HG03103 (cell line): ENCODE results near the gene NFIB.
A peak's percentile ranks its signal among the peaks of the same experiment; 100 is the strongest.

Experiments
- ATAC-seq: cut with Tn5 transposase; IDR thresholded peaks from one replicate; pipeline ENCODE4 v1.9.1; 2021; ENCODE audit warnings: low read depth; ENCODE audit not compliant: unreplicated experiment

Gene NFIB

GRCh38 chr9:14165376-14166035, 148.4 kb downstream of the NFIB start:
- ATAC-seq, result no peak

GRCh38 chr9:14164908-14165307, 149.0 kb downstream of the NFIB start:
- no peak for ATAC-seq

- no peak for ATAC-seq
Measured at GRCh38 chr9:14159440-14160216, 154.3 kb downstream of the NFIB start.

DNA sequence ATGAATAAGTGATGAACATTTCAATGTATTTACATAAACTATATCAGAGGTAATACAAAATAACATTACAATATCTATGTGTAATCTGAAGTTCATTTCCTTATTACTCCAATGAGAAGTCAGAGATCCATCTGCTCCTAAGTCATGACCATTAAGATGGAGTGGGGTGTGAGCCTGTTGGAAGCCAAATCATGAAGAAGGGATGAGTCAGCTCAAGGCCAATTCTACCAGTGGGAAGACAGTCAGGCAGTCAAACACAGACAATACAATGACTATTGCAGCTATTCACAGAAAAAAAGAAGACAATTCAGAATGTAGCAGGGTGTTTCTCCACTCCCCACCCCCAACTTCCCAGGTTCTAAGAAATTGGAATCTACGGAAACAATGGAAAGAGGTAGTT, 155.0 kb downstream of the NFIB start:
- no peak for ATAC-seq

GRCh38 chr9:14158136-14158813, 155.7 kb downstream of the NFIB start:
- ATAC-seq, result no peak

GRCh38 chr9:14157191-14157590, 156.8 kb downstream of the NFIB start:
- ATAC-seq, result no peak

DNA sequence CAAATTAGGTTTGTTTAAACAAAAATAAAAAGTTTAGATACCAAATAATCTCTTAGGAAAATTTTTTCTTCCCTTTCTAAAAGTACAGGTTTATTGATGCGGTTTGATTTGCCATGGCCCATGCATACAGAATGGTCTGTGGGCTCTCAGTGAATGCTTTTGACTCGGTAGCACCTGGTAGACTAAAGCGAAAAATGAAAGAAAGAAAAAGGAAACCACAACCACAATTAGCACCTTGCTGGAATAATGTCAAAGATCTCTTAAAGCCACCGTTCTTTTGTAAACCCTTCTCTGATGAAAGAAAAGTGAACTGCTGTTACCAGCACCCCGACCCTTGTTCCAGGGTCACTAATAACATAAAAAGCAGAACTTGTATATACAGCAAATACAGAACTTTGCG, 157.9 kb downstream of the NFIB start:
- ATAC-seq, result peak; percentile 92

- no peak for ATAC-seq
Measured at GRCh38 chr9:14155237-14155636, 158.7 kb downstream of the NFIB start.

DNA sequence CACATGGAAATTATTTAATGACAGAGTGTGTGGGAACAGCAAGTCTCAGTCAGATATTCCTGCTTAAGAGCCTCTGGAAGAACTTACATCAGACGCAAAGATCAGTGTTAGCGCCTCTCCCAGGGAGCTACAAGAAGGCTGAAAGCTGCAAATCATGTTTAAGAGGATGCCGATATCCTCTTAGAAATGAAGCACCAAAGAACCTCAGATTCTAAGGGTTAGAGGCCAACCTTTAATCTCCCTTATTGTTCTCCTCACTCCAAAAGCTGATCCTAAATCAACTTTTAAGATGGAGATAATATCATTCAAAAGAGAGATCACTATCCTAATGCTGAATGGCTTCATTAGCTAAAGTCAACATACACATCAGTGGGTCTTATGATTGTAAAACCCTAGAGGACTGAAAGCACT, 160.6 kb downstream of the NFIB start:
- ATAC-seq, result no peak

DNA sequence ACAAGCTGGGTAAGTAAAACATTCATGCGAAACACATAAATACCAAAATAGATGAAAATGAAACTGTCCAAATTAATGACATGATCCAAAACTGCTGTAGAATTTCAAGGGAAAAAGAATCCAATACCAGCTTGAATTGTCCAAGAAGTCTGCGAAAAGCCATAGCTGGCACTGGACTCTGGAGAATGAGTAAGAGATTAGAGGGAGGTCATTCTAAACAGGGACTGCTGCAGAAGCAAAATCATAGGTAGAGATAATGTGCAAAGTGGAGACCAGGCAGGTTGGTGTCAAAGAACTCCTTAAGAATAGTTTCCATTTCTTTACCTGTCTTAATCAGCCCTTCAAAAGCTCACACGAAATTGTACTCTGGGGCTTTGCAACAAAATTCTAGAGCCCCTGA, 162.5 kb downstream of the NFIB start:
- ATAC-seq, result no peak

DNA sequence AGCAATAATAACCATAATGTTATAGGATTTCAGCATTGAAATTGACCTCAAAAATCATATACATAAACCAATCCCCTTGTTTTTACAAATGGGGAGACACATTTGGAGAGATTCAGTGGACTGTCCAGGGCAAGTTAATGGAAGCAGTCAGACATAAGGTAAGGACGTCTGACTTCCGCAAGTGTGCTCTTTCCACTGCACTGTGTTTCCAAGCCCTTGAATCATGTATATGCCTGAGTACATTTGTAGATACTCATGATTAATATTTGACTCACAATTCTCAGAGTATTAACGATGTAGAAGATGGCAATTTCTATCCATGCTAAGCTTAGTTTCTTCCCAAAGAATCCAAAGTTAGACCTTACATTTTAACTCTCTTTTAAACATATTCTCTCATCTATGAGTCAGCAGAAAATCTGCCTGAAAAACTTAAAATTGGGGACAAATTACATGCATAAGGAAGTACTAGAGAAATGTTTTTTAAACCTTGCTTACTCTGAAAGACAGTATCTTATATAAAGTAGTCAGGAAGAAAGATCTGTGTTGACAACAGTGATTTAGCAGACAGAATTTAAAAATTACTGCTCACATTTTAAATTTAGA, 165.3 kb downstream of the NFIB start:
- ATAC-seq, result no peak

DNA sequence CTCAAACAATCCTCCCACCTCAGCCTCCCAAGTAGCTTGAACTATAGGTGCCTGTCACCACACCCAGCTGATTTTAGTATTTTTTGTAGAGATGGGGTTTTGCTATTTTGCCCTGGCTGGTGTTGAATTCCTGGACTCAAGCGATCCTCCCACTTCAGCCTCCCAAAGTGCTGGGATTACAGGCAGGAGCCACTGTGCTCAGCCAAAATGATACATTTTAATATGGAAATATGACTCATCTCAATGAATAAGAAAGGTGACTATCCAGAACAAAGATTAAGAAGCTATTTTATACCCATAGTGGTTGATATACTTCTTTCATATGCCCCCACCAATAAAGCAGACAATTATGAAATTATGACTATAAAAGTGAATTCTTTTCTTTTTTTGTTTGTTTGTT, 166.2 kb downstream of the NFIB start:
- no peak for ATAC-seq

GRCh38 chr9:14146201-14146874, 167.6 kb downstream of the NFIB start:
- no peak for ATAC-seq

GRCh38 chr9:14144215-14144614, 169.7 kb downstream of the NFIB start:
- ATAC-seq, result no peak

GRCh38 chr9:14141699-14142098, 172.2 kb downstream of the NFIB start:
- no peak for ATAC-seq

DNA sequence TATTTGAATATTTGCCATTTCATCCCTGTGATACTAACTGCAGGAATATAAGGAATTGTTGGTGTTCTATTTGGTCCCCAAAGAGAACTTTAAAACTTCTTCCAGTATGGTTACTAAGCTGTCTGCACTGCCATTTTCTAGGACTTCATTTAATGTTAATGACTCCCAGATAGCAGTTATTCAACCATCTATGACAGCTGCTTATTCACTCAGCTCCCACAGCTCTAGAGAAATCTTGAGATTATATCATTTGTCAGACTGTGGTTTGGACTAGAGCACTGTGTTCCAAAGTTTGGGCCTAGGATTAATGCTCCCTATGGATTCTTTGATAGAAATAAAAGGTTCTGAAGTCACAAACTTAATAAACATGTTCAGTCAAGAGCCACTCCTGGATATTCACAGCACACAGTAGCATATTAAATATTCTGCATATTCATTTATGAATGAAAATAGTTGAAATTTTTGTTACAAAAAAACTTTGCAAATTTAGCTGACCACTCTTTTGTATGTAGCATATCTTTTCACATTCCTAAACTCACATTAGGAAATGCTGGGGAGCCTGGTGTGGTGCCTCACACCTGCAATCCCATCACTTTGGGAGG, 173.7 kb downstream of the NFIB start:
- no peak for ATAC-seq

DNA sequence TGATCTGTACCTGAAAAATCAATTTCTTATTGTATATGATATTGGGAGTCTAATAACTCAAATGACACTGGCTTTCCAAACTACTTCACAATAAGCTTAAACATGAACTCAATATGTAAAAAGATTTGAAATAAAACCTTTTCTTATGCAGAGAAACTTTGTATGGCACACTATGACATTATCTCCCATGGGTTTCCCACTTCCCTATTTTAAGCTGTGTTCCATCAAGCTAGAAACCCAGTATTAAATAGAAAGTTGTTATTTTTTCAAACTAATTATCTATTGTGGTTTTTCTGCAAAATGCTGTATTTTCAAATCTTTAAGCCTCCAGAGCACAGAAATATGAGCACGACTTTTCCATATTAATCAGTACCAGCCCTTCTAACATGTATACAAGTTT, 174.7 kb downstream of the NFIB start:
- no peak for ATAC-seq

DNA sequence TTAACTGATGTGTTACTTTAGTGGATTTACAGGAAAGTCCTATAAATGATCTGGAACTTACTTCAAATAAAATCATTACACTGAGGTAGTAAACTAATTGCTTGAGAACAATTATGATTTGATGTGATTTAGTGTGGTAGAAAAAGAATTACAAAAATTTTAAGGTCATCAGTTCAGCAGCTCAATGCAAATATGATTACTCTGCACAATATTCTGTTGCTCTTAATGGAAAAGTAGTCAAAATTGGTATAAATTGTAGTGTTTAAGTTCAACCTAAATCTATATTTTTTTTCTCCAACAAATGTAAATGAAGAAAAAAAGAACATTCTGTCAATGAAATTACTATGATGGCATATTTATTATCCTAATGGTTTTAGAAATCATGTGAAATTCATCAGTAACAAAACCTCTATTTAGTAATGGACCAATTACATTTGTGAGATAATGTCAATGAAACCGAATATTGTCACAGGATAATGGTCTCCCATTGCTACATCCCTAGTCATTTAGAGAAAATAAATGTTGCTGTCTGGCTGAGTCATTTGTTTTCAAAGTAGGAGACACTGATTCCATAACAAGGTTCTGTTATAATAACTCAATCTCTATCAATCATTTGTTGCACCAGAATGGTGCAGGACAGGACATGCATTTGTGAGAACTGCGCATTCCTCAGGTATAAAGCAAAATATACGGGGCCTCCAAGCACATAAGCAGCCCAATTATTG, 177.1 kb downstream of the NFIB start:
- ATAC-seq, result no peak

DNA sequence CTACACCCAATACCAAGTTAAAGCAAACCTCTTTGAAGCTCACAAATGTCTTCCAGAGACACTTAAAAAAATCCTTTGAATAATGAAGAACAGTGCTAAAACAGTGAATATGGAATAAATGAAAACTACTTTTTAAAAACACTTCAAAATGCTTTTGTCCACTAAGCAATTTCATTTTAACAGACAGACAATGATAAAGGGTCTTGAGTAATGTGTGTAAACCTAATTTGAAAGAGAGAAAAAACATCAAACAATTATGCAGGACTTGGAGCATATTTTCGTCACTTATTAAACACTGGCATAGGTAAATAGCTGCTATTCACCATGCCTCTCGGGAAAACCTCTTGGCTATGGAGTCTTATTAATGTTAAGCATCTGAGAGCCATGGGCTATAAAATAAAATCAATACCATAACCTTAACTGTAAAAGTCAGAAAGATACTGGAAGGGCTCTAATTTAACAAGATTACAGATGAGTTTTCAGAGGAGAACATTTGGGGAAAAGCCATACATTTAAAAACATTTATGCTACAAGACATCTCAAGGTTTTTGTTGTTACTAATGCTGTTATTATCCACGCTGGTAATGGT, 177.8 kb downstream of the NFIB start:
- ATAC-seq, result no peak
